Measurements from ENCODE around the gene ENPP1.

GRCh38 chr6:131766631-131767030 lies 41.2 kb upstream of the ENPP1 start:
- no peak for TF ChIP-seq CTCF (IDR thresholded peaks at IDR 0.05; ENCODE audit: low read depth, low read length, poor library complexity, severe bottlenecking)
- no peak for TF ChIP-seq EZH2phosphoT487 (IDR thresholded peaks at IDR 0.05; ENCODE audit: borderline replicate concordance, low read length)

All from DOHH2 (cell line).